H9 (cell line): ENCODE measurements around the gene LYZL6. TPM values are rescaled to one million over a fixed set of nuclear protein-coding genes. Genes with fewer than 3 reads are reported as not detected.
"Not testable (repeated sequence)": the region's sequence is repeated elsewhere in the genome, so short reads cannot be mapped to it uniquely, and the experiment has no call there.

Source experiments
- DNase-seq: peaks from one replicate; pipeline ENCODE4 v3.0.0-alpha.2; 2017
- H2AFZ ChIP-seq: one replicate; pipeline ENCODE4 v1.6.1; 2013; ENCODE audit warnings: mild to moderate bottlenecking, low read length, control low read depth, moderate library complexity
- H2AK5ac ChIP-seq: 2 replicates; pipeline ENCODE4 v1.6.1; 2013; ENCODE audit warnings: low read length, control low read depth, mixed read lengths; ENCODE audit not compliant: insufficient read length
- H2BK120ac ChIP-seq: one replicate; pipeline ENCODE4 v1.6.1; 2013; ENCODE audit warnings: low read depth, mild to moderate bottlenecking, low read length, control low read depth, inconsistent platforms; ENCODE audit not compliant: poor library complexity, severe bottlenecking
- H2BK12ac ChIP-seq: 2 replicates; pipeline ENCODE4 v1.6.1; 2013; ENCODE audit warnings: low read length, control low read depth, mixed read lengths, low read depth; ENCODE audit not compliant: insufficient read length
- H2BK15ac ChIP-seq: 2 replicates; pipeline ENCODE4 v1.6.1; 2013; ENCODE audit warnings: low read depth, low read length, control low read depth
- H2BK20ac ChIP-seq: one replicate; pipeline ENCODE4 v1.6.1; 2013; ENCODE audit warnings: low read depth, mild to moderate bottlenecking, low read length, control low read depth, inconsistent platforms; ENCODE audit not compliant: poor library complexity, severe bottlenecking
- H2BK5ac ChIP-seq: 2 replicates; pipeline ENCODE4 v1.6.1; 2013; ENCODE audit warnings: low read length, control low read depth, mixed read lengths; ENCODE audit not compliant: insufficient read length
- H3K14ac ChIP-seq: 2 replicates; pipeline ENCODE4 v1.6.1; 2013; ENCODE audit warnings: low read length, control low read depth; ENCODE audit not compliant: insufficient read depth
- H3K18ac ChIP-seq: 2 replicates; pipeline ENCODE4 v1.6.1; 2013; ENCODE audit warnings: low read depth, mild to moderate bottlenecking, mixed read lengths, low read length, control low read depth; ENCODE audit not compliant: insufficient read length
- H3K23ac ChIP-seq: 2 replicates; pipeline ENCODE4 v1.6.1; 2013; ENCODE audit warnings: low read length, control low read depth, mixed read lengths, low read depth; ENCODE audit not compliant: insufficient read length
- H3K23me2 ChIP-seq: 2 replicates; pipeline ENCODE4 v1.6.1; 2013; ENCODE audit warnings: low read depth, mild to moderate bottlenecking, mixed read lengths, low read length, control low read depth; ENCODE audit not compliant: insufficient read length, poor library complexity, severe bottlenecking
- H3K27ac ChIP-seq: 2 replicates; pipeline ENCODE4 v1.5.1; 2013; ENCODE audit warnings: low read length, control low read depth, mixed read lengths, low read depth; ENCODE audit not compliant: insufficient read length
- H3K27me3 ChIP-seq: 2 replicates; pipeline ENCODE4 v1.6.1; 2013; ENCODE audit warnings: low read length, control low read depth, inconsistent platforms; ENCODE audit not compliant: insufficient read depth
- H3K4ac ChIP-seq: 2 replicates; pipeline ENCODE4 v1.6.1; 2013; ENCODE audit warnings: low read depth, mild to moderate bottlenecking, control low read depth, inconsistent platforms, low read length, moderate library complexity
- H3K4me1 ChIP-seq: 2 replicates; pipeline ENCODE4 v1.6.1; 2013; ENCODE audit warnings: low read length, control low read depth, inconsistent platforms; ENCODE audit not compliant: insufficient read depth
- H3K4me2 ChIP-seq: 2 replicates; pipeline ENCODE4 v1.6.1; 2013; ENCODE audit warnings: low read length, control low read depth, mixed read lengths; ENCODE audit not compliant: insufficient read length, insufficient read depth
- H3K56ac ChIP-seq: 2 replicates; pipeline ENCODE4 v1.6.1; 2013; ENCODE audit warnings: low read depth, mild to moderate bottlenecking, mixed read lengths, low read length, control low read depth; ENCODE audit not compliant: insufficient read length
- H3K79me1 ChIP-seq: 2 replicates; pipeline ENCODE4 v1.6.1; 2013; ENCODE audit warnings: low read depth, mild to moderate bottlenecking, moderate library complexity, low read length, control low read depth, inconsistent platforms; ENCODE audit not compliant: insufficient read depth, poor library complexity, severe bottlenecking
- H3K79me2 ChIP-seq: 2 replicates; pipeline ENCODE4 v1.6.1; 2013; ENCODE audit warnings: low read length, control low read depth, inconsistent platforms; ENCODE audit not compliant: insufficient read depth
- H3K9ac ChIP-seq: 2 replicates; pipeline ENCODE4 v1.6.1; 2013; ENCODE audit warnings: low read length, control low read depth, mixed read lengths; ENCODE audit not compliant: insufficient read length; ENCODE audit errors: extremely low read depth
- H3K9me3 ChIP-seq: one replicate; pipeline ENCODE4 v1.6.1; 2013; ENCODE audit warnings: low read depth, low read length, inconsistent platforms; ENCODE audit not compliant: control insufficient read depth
- H3T11ph ChIP-seq: one replicate; pipeline ENCODE4 v1.6.1; 2013; ENCODE audit warnings: mild to moderate bottlenecking, low read length, control low read depth, inconsistent platforms
- H4K20me1 ChIP-seq: one replicate; pipeline ENCODE4 v1.6.1; 2013; ENCODE audit not compliant: control insufficient read depth, insufficient read length, insufficient read depth
- H4K5ac ChIP-seq: 2 replicates; pipeline ENCODE4 v1.6.1; 2013; ENCODE audit warnings: low read depth, mild to moderate bottlenecking, mixed read lengths, low read length, control low read depth; ENCODE audit not compliant: insufficient read length
- H4K8ac ChIP-seq: replicated peaks from 2 replicates; pipeline ENCODE4 v1.6.1; 2013; ENCODE audit warnings: low read length, control low read depth, mixed read lengths, low read depth; ENCODE audit not compliant: insufficient read length
- H4K91ac ChIP-seq: 2 replicates; pipeline ENCODE4 v1.6.1; 2013; ENCODE audit warnings: low read depth, mild to moderate bottlenecking, moderate library complexity, mixed read lengths, low read length, control low read depth; ENCODE audit not compliant: insufficient read length
- H3K27ac Mint-ChIP-seq, 3 experiments: 2 replicates in 2 of 3; 3 replicates in 1 of 3; pipeline ENCODE4 v1.8.0; 2020 to 2021; ENCODE audit warnings: mixed read lengths in 3 of 3, mild to moderate bottlenecking in 1 of 3, moderate library complexity in 1 of 3
- H3K27me3 Mint-ChIP-seq: 2 replicates; pipeline ENCODE4 v1.8.0; 2021; ENCODE audit warnings: low read depth, mild to moderate bottlenecking, moderate library complexity, mixed read lengths
- H3K36me3 Mint-ChIP-seq, 3 experiments: 2 replicates in 2 of 3; 3 replicates in 1 of 3; pipeline ENCODE4 v1.8.0; 2020 to 2021; ENCODE audit warnings: low read depth in 3 of 3, mixed read lengths in 3 of 3; ENCODE audit not compliant: insufficient read depth in 1 of 3
- H3K4me1 Mint-ChIP-seq, 2 experiments: 2 replicates each; pipeline ENCODE4 v1.8.0; 2020; ENCODE audit warnings: mixed read lengths in 2 of 2
- H3K4me3 Mint-ChIP-seq, 2 experiments: 2 replicates in 1 of 2; 3 replicates in 1 of 2; pipeline ENCODE4 v1.8.0; 2020 to 2021; ENCODE audit warnings: mild to moderate bottlenecking in 2 of 2, mixed read lengths in 2 of 2, moderate library complexity in 1 of 2
- H3K9me3 Mint-ChIP-seq, 2 experiments: 2 replicates in 1 of 2; 3 replicates in 1 of 2; pipeline ENCODE4 v1.8.0; 2020; ENCODE audit warnings: mild to moderate bottlenecking in 2 of 2, mixed read lengths in 2 of 2, moderate library complexity in 1 of 2
- CTCF ChIP-seq: fragments of 200-600 bp; sonication (generic); conservative IDR thresholded peaks from 3 replicates; pipeline ENCODE4 v1.8.0; 2021; ENCODE audit warnings: antibody characterized with exemption, mild to moderate bottlenecking
- WGBS: extraction: QIAGEN DNeasy Blood & Tissue Kit; methylation state at CpG from one replicate; pipeline ENCODE4 v1.1.7; 2013; ENCODE audit warnings: missing lambda C conversion rate, low lambda C conversion rate, mixed read lengths; ENCODE audit not compliant: insufficient read length; ENCODE audit errors: extremely low coverage; 5-methylcytosine and 5-hydroxymethylcytosine counted together
- total RNA-seq: library from RNA; stranded (reverse); gene quantifications from 2 replicates; pipeline ENCODE4 v1.2.1, GENCODE V29; 2021

Gene LYZL6
- total RNA-seq, 1 experiment from 2014 or later: not detected

DNA sequence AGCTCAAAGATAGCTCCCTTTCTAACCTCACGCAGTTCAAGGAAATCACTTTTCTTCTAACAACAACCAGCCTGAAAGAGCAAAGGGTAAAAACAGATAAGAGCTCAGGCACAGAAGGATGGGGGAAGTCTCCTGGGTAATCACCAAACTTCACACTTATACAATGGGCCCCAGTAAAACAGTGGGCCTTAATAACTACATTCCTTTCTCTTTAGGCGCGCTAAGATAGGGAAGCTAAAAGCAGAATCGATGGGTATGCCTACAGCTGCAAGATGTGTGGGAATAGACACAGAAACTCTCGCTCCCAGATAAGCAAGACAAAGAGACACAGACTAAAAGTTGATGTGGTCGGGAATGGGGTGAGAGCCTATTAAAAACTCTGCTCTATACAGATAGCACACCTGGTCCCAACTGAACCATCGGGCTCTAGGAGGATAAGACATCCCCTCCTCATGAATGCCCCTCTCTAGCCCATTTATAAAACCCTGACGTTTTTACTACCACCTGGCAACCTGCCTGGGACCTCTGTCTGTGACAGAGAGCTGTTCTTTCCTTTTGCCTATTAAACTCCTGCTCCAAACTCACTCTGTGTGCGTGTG lies 826 bp downstream of the LYZL6 start:
- H3K23ac ChIP-seq: no peak overlapping the region

DNA sequence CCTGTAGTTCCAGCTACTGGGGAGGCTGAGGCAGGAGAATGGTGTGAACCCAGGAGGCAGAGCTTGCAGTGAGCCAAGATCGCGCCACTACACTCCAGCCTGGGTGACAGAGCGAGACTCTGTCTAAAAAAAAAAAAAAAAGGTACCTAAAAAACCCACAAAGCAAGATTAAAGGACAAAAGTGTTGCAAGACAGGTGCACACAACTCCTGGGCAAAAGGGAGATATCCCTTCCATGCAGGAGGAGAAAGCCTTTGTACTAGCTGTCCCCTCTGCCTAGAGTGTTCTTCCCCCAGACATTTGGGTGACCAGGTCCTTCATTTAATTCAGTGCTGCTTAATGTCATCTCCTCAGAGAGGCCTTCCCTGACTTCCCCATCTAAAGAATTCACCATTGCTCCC lies 5.0 kb downstream of the LYZL6 start:
- not testable (repeated sequence) for H2AK5ac ChIP-seq, H3K9me3 Mint-ChIP-seq, DNase-seq, H3K79me2 ChIP-seq, H4K8ac ChIP-seq, H2BK12ac ChIP-seq, H3K27ac ChIP-seq, H3K27ac Mint-ChIP-seq, H2AFZ ChIP-seq, H3T11ph ChIP-seq, H3K4me1 ChIP-seq, H2BK5ac ChIP-seq, H3K36me3 Mint-ChIP-seq, H3K27me3 ChIP-seq, H3K23me2 ChIP-seq, H3K14ac ChIP-seq, H3K56ac ChIP-seq, H3K4ac ChIP-seq, H3K9me3 ChIP-seq, H3K4me1 Mint-ChIP-seq, H4K5ac ChIP-seq, H3K9ac ChIP-seq, H3K4me3 Mint-ChIP-seq, H2BK120ac ChIP-seq, H3K23ac ChIP-seq, H2BK15ac ChIP-seq, H3K4me2 ChIP-seq, H2BK20ac ChIP-seq, H3K79me1 ChIP-seq, H3K27me3 Mint-ChIP-seq, H4K20me1 ChIP-seq, H4K91ac ChIP-seq, H3K18ac ChIP-seq
- WGBS: no CpG with 5 or more reads among the region's 3 CpGs

More for the DNA sequence above, 826 bp downstream of the LYZL6 start:
- H3K4me2 ChIP-seq: no peak overlapping the region
- no peak overlapping the region for H4K91ac ChIP-seq
- no peak overlapping the region for H4K8ac ChIP-seq
- H2BK15ac ChIP-seq: no peak overlapping the region
- no peak overlapping the region for H3K9ac ChIP-seq
- H3K23me2 ChIP-seq: no peaks in the 10 kb centered on the region
- no peak overlapping the region for H3T11ph ChIP-seq
- H3K14ac ChIP-seq: no peak overlapping the region
- no peaks in the 10 kb centered on the region for H3K79me1 ChIP-seq
- H2BK12ac ChIP-seq: no peak overlapping the region
- H3K9me3 ChIP-seq: no peaks in the 10 kb centered on the region
- no peak overlapping the region for H3K18ac ChIP-seq
- no peaks in the 10 kb centered on the region for H4K20me1 ChIP-seq
- H2BK5ac ChIP-seq: no peak overlapping the region
- DNase-seq: no peak
- H4K5ac ChIP-seq: no peak overlapping the region
- no peaks in the 10 kb centered on the region for H3K4me1 Mint-ChIP-seq
- no peaks in the 10 kb centered on the region for H3K79me2 ChIP-seq
- H3K4ac ChIP-seq: no peak overlapping the region
- H3K27me3 ChIP-seq: no peaks in the 10 kb centered on the region
- no peak overlapping the region for H3K27ac ChIP-seq
- no peak overlapping the region for H3K4me3 Mint-ChIP-seq
- H2BK120ac ChIP-seq: no peak overlapping the region
- no peaks in the 10 kb centered on the region; a peak in 1 of 5 replicates for H3K9me3 Mint-ChIP-seq
- no peak overlapping the region for H2BK20ac ChIP-seq
- TF ChIP-seq CTCF: no peak
- no peaks in the 10 kb centered on the region for H3K4me1 ChIP-seq
- H3K56ac ChIP-seq: no peak overlapping the region
- WGBS: no CpG with 5 or more reads among the region's 9 CpGs
- no peak overlapping the region for H3K27ac Mint-ChIP-seq
- H2AFZ ChIP-seq: no peak overlapping the region
- H3K36me3 Mint-ChIP-seq: no peaks in the 10 kb centered on the region
- H2AK5ac ChIP-seq: no peak overlapping the region
- H3K27me3 Mint-ChIP-seq: no peaks in the 10 kb centered on the region; the same call in 1 of the 2 replicates
